Activated CD8-positive, alpha-beta memory T cell treated with anti-CD3 and anti-CD28 coated beads for 48 hours (primary cell): ENCODE results near the gene VTI1A.
"Not testable (repeated sequence)": the region's sequence is repeated elsewhere in the genome, so short reads cannot be mapped to it uniquely, and the experiment has no call there.

ENCODE experiments used
- DNase-seq, 3 experiments: peaks; one replicate each; pipeline ENCODE4 v3.0.0-alpha.2; 2020; ENCODE audit warnings: low read depth in 2 of 3, low spot score in 2 of 3

Gene VTI1A

DNA sequence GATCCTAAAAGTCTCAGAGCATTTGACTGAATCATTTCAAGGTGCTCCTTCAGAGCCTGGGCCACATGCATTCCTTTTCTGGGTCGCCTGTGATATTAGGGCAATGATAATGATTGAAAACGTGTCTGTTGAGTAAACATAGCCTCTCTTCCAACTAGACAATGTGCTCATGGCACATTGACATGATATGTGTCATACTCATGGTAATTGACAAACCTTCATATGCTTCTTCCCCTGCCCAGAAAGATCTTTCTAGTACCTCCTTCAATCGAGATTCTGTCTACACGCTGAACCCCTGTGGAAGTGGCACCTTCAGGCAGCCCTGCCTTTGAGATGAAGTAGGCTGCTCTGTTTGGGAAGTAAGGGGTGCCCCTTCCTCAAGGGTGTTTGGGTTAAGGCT, 404.2 kb downstream of the VTI1A start:
- no peak for DNase-seq

GRCh38 chr10:112851588-112852211, 404.7 kb downstream of the VTI1A start:
- DNase-seq, result no peak

- no peak for DNase-seq
Observed at GRCh38 chr10:112852306-112852705, 405.3 kb downstream of the VTI1A start.

GRCh38 chr10:112855134-112855533, 408.1 kb downstream of the VTI1A start:
- DNase-seq, result no peak

DNA sequence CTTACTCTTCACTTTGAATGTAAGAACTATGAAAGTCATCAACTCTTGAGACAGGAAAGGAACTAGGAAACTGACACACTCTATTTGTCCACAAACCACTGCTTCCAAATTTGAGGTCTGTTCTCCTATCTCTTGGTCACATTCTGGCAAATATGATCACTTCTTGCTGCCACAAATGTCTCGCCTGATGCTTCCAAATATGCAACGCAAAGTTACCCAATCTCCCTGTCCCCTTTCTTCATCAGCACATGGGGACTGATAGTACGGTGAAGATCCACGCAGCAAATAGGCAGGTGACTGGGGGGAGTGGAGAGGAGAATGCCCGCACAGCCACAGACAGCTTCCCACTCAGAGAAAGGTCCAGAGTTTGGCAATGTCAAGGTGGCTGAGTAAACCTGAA, 410.5 kb downstream of the VTI1A start:
- no peak for DNase-seq

DNA sequence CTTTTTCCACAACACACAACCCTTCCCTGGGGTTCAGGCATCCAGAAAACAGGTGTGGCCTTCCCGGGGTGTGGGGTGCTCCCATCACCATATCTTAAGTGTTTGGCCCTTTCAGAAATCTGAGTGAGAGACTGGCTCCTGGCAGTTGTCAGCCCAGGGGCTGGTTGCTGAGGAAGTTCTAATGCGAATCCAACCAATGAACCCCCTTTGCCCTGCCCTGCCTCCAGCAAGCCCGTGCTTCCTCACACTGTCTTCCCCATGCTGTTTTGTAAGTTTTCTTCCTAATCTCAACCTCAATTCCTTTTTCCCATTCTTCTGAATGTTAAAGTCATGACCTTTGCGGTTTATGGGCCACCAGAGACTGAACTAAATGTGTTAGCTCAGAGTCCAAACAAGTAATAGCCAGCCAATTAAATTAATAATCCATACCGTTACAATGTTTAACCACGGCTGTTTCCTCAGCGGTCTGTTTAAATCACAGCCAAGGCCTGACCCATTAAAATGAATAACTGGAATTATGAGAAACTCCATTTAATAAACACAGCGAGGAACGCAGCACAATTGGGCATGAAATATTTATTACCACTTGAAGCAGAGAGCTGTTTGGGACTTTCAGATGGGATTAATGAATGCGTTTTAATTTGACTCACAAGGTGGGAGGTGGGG, 412.1 kb downstream of the VTI1A start:
- DNase-seq, result no peak

- no peak for DNase-seq
Observed at GRCh38 chr10:112859793-112860192, 412.8 kb downstream of the VTI1A start.

- DNase-seq, result not testable (repeated sequence)
Observed at GRCh38 chr10:112863461-112863860, 416.4 kb downstream of the VTI1A start.
